IMR-90 (cell line): Measurements from ENCODE around the gene MYOM1. TPM values are rescaled to one million over a fixed set of nuclear protein-coding genes. Genes with fewer than 3 reads are reported as not detected.

Experiments
- ATAC-seq: fragments of 200-7000 bp; cut with Tn5 transposase; 2 replicates; pipeline ENCODE4 v1.9.1; 2020; ENCODE audit warnings: low read depth, mild to moderate bottlenecking, moderate library complexity
- BruUV-seq: library from RNA; stranded (reverse); fragments of 400-500 nt; replicated peaks from 2 replicates; lab custom pipeline; 2021; lab: Mats Ljungman, UMichigan
- CTCF ChIA-PET: fragments of 300-600 bp; formaldehyde crosslinking; extraction: SDS; loops from one replicate; lab custom pipeline; 2021; ENCODE audit warnings: antibody characterized with exemption; lab: Yijun Ruan, JAX
- POLR2A ChIA-PET: fragments of 300-600 bp; sonication (Branson Sonifier 250); formaldehyde crosslinking; loops from one replicate; lab custom pipeline; 2022; ENCODE audit warnings: antibody characterized with exemption; ENCODE audit not compliant: unreplicated experiment; lab: Charles Lee
- DNase-seq: peaks from one replicate; pipeline ENCODE4 v3.0.0; 2013
- H2AFZ ChIP-seq: replicated peaks from 2 replicates; pipeline ENCODE3; 2013; ENCODE audit warnings: low read length, mild to moderate bottlenecking; ENCODE audit not compliant: poor library complexity
- H2AK5ac ChIP-seq: 2 replicates; pipeline ENCODE4 v1.6.1; 2013; ENCODE audit warnings: low read depth, low read length, inconsistent platforms
- H2AK9ac ChIP-seq: replicated peaks from 2 replicates; pipeline ENCODE3; 2013; ENCODE audit warnings: mild to moderate bottlenecking, low read depth, low read length, moderate library complexity; ENCODE audit not compliant: poor library complexity
- H2BK120ac ChIP-seq: 2 replicates; pipeline ENCODE4 v1.6.1; 2013; ENCODE audit warnings: low read depth, low read length, inconsistent platforms
- H2BK15ac ChIP-seq: 3 replicates; pipeline ENCODE4 v1.6.1; 2013; ENCODE audit warnings: low read depth, low read length, inconsistent platforms
- H2BK20ac ChIP-seq: 2 replicates; pipeline ENCODE4 v1.6.1; 2013; ENCODE audit warnings: low read depth, mild to moderate bottlenecking, inconsistent platforms, low read length, moderate library complexity
- H2BK5ac ChIP-seq: 2 replicates; pipeline ENCODE4 v1.6.1; 2013; ENCODE audit warnings: mild to moderate bottlenecking, low read depth, low read length, inconsistent platforms; ENCODE audit not compliant: poor library complexity, severe bottlenecking
- H3K14ac ChIP-seq: replicated peaks from 2 replicates; pipeline ENCODE4 v1.6.1; 2013; ENCODE audit warnings: low read depth, low read length, inconsistent platforms
- H3K18ac ChIP-seq: 2 replicates; pipeline ENCODE4 v1.6.1; 2013; ENCODE audit warnings: low read depth, low read length, control low read depth
- H3K23ac ChIP-seq: 2 replicates; pipeline ENCODE4 v1.6.1; 2013; ENCODE audit warnings: low read depth, low read length, inconsistent platforms
- H3K27ac ChIP-seq: 2 replicates; pipeline ENCODE4 v1.5.1; 2013; ENCODE audit warnings: mild to moderate bottlenecking, control low read depth, low read length; ENCODE audit not compliant: insufficient read depth
- H3K27me3 ChIP-seq: 2 replicates; pipeline ENCODE4 v1.6.1; 2013; ENCODE audit warnings: low read length; ENCODE audit not compliant: control insufficient read depth, insufficient read depth
- H3K36me3 ChIP-seq: 2 replicates; pipeline ENCODE4 v1.6.1; 2013; ENCODE audit warnings: low read length, mixed read lengths; ENCODE audit not compliant: control insufficient read depth, insufficient read depth
- H3K4ac ChIP-seq: 2 replicates; pipeline ENCODE4 v1.6.1; 2013; ENCODE audit warnings: low read depth, low read length, inconsistent platforms
- H3K4me1 ChIP-seq: 2 replicates; pipeline ENCODE4 v1.6.1; 2013; ENCODE audit warnings: low read length, mixed read lengths; ENCODE audit not compliant: control insufficient read depth, insufficient read depth
- H3K4me2 ChIP-seq: 2 replicates; pipeline ENCODE4 v1.6.1; 2013; ENCODE audit warnings: low read depth, mild to moderate bottlenecking, control low read depth, low read length, moderate library complexity
- H3K4me3 ChIP-seq: 2 replicates; pipeline ENCODE4 v1.5.1; 2013; ENCODE audit warnings: low read depth, mild to moderate bottlenecking, control low read depth, low read length, moderate library complexity; ENCODE audit not compliant: insufficient read depth
- H3K56ac ChIP-seq: 2 replicates; pipeline ENCODE4 v1.6.1; 2013; ENCODE audit warnings: low read length, inconsistent platforms; ENCODE audit not compliant: insufficient read depth; ENCODE audit errors: extremely low read depth
- H3K79me1 ChIP-seq, 2 experiments: 2 replicates each; pipeline ENCODE4 v1.6.1; 2013; ENCODE audit warnings: low read length in 2 of 2, inconsistent platforms in 1 of 2, low read depth in 1 of 2
- H3K9ac ChIP-seq: 2 replicates; pipeline ENCODE4 v1.6.1; 2013; ENCODE audit warnings: low read depth, low read length, control low read depth
- H3K9me1 ChIP-seq: 2 replicates; pipeline ENCODE4 v1.6.1; 2013; ENCODE audit warnings: low read length, inconsistent platforms; ENCODE audit not compliant: insufficient read depth
- H3K9me3 ChIP-seq: 2 replicates; pipeline ENCODE4 v1.6.1; 2013; ENCODE audit warnings: low read length; ENCODE audit not compliant: control insufficient read depth, insufficient read depth
- H4K20me1 ChIP-seq: 2 replicates; pipeline ENCODE4 v1.6.1; 2013; ENCODE audit warnings: low read length, inconsistent platforms; ENCODE audit not compliant: insufficient read depth
- H4K5ac ChIP-seq: 2 replicates; pipeline ENCODE4 v1.6.1; 2013; ENCODE audit warnings: mild to moderate bottlenecking, low read depth, low read length, control low read depth
- H4K8ac ChIP-seq, 2 experiments: 2 replicates each; pipeline ENCODE4 v1.6.1; 2013; ENCODE audit warnings: low read depth in 2 of 2, low read length in 2 of 2, control low read depth in 1 of 2, inconsistent platforms in 1 of 2
- H4K91ac ChIP-seq: 2 replicates; pipeline ENCODE4 v1.6.1; 2013; ENCODE audit warnings: low read depth, low read length, inconsistent platforms; ENCODE audit not compliant: insufficient read depth
- CEBPB ChIP-seq: IDR thresholded peaks from 2 replicates; pipeline ENCODE4 v1.6.1; 2012; ENCODE audit warnings: low read depth, low read length, improper control_type of control experiment
- CHD1 ChIP-seq: IDR thresholded peaks from 2 replicates; pipeline ENCODE4 v1.6.1; 2012; ENCODE audit warnings: low read depth, low read length, improper control_type of control experiment
- MAFK ChIP-seq: IDR thresholded peaks from 2 replicates; pipeline ENCODE4 v1.6.1; 2012; ENCODE audit warnings: low read depth, low read length, improper control_type of control experiment
- MAZ ChIP-seq: IDR thresholded peaks from 2 replicates; pipeline ENCODE4 v1.6.1; 2012; ENCODE audit warnings: low read depth, mild to moderate bottlenecking, low read length, improper control_type of control experiment, moderate library complexity, borderline replicate concordance
- POLR2A ChIP-seq: IDR thresholded peaks from 2 replicates; pipeline ENCODE4 v1.6.1; 2012; ENCODE audit warnings: mild to moderate bottlenecking, low read depth, low read length
- RAD21 ChIP-seq: IDR thresholded peaks from 2 replicates; pipeline ENCODE4 v1.6.1; 2012; ENCODE audit warnings: low read length, improper control_type of control experiment
- RCOR1 ChIP-seq: IDR thresholded peaks from 2 replicates; pipeline ENCODE4 v1.6.1; 2012; ENCODE audit warnings: mild to moderate bottlenecking, low read length, improper control_type of control experiment; ENCODE audit not compliant: insufficient replicate concordance
- WGBS, 2 experiments: methylation state at CpG; one replicate each; pipeline versions ENCODE4 v1.1.5 to v1.1.7; 2013; ENCODE audit warnings: missing lambda C conversion rate in 2 of 2; ENCODE audit not compliant: insufficient read length in 1 of 2; ENCODE audit errors: extremely low coverage in 2 of 2; 5-methylcytosine and 5-hydroxymethylcytosine counted together
- dilution Hi-C: fragments of 300-500 bp; cut with HindIII; formaldehyde crosslinking; loops from one replicate; pipeline ENCODE4 v1.14.3; 2018; ENCODE audit warnings: low sequenced_read_pairs; ENCODE audit not compliant: unreplicated experiment
- in situ Hi-C: fragments of 300-500 bp; cut with MboI; formaldehyde crosslinking; loops from 3 replicates; pipeline ENCODE4 v1.14.3; 2019; ENCODE audit warnings: low sequenced_read_pairs, inconsistent platforms, mixed read lengths
- intact Hi-C: fragments of 100-400 bp; cut with micrococcal nuclease; formaldehyde crosslinking; loops from 2 replicates; pipeline ENCODE4 v1.10.0; 2022
- polyA plus RNA-seq, 3 experiments: library from polyadenylated mRNA; depleted of rRNA; stranded (reverse); fragments of >200 nt; gene quantifications; 2 replicates each; pipeline ENCODE4 v1.2.3, GENCODE V29; 2012; ENCODE audit warnings: low replicate concordance in 1 of 3
- total RNA-seq: library from RNA; depleted of rRNA; stranded (reverse); fragments of >200 nt; gene quantifications from 2 replicates; pipeline ENCODE4 v1.2.3, GENCODE V29; 2012
- TF ChIP-seq, protein P1 (sequence below): conservative IDR thresholded peaks from 2 replicates; pipeline ENCODE4 v1.5.1; 2012; ENCODE audit warnings: mild to moderate bottlenecking, low read depth, low read length, improper control_type of control experiment
- TF ChIP-seq, protein P2 (sequence below): fragments of 150-350 bp; IDR thresholded peaks from 2 replicates; pipeline ENCODE4 v1.6.1; 2016; ENCODE audit warnings: low read depth, mild to moderate bottlenecking, low read length, moderate library complexity, borderline replicate concordance

MYOM1 gene
- total and polyA plus RNA-seq, 2 of the 4 experiments (the other 2 are of a cell fraction), result under 0.01 to 0.10 TPM

DNA sequence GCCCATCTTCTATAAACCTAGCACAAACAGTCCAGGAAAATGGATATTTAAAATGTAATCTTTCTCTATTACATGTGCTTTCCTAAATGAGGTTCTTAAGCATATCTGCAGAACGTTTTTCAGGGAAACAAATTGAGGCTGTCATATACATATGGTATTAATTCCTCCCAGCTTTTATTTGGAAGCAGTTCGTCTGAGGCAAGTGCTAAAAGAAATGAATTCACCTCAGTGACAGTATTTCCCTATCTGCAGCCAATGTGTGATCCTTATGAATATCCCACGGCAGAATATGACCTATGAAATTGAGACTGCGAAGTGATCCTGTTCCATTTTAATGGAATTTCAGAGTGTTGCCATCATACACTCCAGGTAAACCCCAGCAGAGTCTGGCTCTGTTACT lies 7.1 kb downstream of the MYOM1 start:
- no peak overlapping the region for H3K56ac ChIP-seq
- no peak overlapping the region for H3K4me3 ChIP-seq
- H2AFZ ChIP-seq, result no peak overlapping the region
- H3K27me3 ChIP-seq, result no peaks in the 10 kb centered on the region
- no peaks in the 10 kb centered on the region for H3K79me1 ChIP-seq
- no peaks in the 10 kb centered on the region for H3K36me3 ChIP-seq
- H2AK9ac ChIP-seq, result no peak overlapping the region
- ATAC-seq, result no peak
- no peak overlapping the region for H4K91ac ChIP-seq
- no peaks in the 10 kb centered on the region for H3K9me3 ChIP-seq
- H3K23ac ChIP-seq, result no peak overlapping the region
- ChIA-PET POLR2A (no interaction called here), CTCF (no interaction called here)
- no peak overlapping the region for H3K4ac ChIP-seq
- TF ChIP-seq MAFK, result no peak
- TF ChIP-seq CEBPB, result no peak
- no peak for TF ChIP-seq RCOR1
- TF ChIP-seq POLR2A, result no peak
- no peak for TF ChIP-seq CHD1
- no peak for TF ChIP-seq MAZ
- TF ChIP-seq, protein P1, sequence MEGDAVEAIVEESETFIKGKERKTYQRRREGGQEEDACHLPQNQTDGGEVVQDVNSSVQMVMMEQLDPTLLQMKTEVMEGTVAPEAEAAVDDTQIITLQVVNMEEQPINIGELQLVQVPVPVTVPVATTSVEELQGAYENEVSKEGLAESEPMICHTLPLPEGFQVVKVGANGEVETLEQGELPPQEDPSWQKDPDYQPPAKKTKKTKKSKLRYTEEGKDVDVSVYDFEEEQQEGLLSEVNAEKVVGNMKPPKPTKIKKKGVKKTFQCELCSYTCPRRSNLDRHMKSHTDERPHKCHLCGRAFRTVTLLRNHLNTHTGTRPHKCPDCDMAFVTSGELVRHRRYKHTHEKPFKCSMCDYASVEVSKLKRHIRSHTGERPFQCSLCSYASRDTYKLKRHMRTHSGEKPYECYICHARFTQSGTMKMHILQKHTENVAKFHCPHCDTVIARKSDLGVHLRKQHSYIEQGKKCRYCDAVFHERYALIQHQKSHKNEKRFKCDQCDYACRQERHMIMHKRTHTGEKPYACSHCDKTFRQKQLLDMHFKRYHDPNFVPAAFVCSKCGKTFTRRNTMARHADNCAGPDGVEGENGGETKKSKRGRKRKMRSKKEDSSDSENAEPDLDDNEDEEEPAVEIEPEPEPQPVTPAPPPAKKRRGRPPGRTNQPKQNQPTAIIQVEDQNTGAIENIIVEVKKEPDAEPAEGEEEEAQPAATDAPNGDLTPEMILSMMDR, result no peak
- no peak for TF ChIP-seq RAD21
- TF ChIP-seq, protein P2, sequence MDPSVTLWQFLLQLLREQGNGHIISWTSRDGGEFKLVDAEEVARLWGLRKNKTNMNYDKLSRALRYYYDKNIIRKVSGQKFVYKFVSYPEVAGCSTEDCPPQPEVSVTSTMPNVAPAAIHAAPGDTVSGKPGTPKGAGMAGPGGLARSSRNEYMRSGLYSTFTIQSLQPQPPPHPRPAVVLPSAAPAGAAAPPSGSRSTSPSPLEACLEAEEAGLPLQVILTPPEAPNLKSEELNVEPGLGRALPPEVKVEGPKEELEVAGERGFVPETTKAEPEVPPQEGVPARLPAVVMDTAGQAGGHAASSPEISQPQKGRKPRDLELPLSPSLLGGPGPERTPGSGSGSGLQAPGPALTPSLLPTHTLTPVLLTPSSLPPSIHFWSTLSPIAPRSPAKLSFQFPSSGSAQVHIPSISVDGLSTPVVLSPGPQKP, result no peak
- H3K18ac ChIP-seq, result no peak overlapping the region
- H4K8ac ChIP-seq, result no peak overlapping the region
- no peak overlapping the region for H2AK5ac ChIP-seq
- no peak overlapping the region for H3K14ac ChIP-seq
- no peak overlapping the region for H3K27ac ChIP-seq
- no peak overlapping the region for H2BK5ac ChIP-seq
- no TSS peak for BruUV-seq
- H3K4me1 ChIP-seq, result no peaks in the 10 kb centered on the region; the same call in 1 of the 2 replicates
- H3K4me2 ChIP-seq, result no peak overlapping the region
- 40% methylated on average over 1 of the region's 4 CpGs; no CpG with 5 or more reads in 1 of the 2 experiments for WGBS, 2 experiments
- in situ Hi-C loops (no loop called here), dilution Hi-C loops (no loop called here), intact Hi-C loops (no loop called here)
- H2BK120ac ChIP-seq, result no peak overlapping the region
- H3K9me1 ChIP-seq, result peaks cover 6% of the 10 kb centered on the region
- no peak overlapping the region for H3K9ac ChIP-seq
- no peaks in the 10 kb centered on the region for H4K20me1 ChIP-seq
- no peak for DNase-seq
- H4K5ac ChIP-seq, result no peak overlapping the region
- no peak overlapping the region for H2BK20ac ChIP-seq
- no peak overlapping the region for H2BK15ac ChIP-seq
